Tibial nerve (tissue), 4 donors: ENCODE measurements around the gene PRM3.

ENCODE experiments used
- CTCF ChIP-seq, 5 experiments: fragments of 200-600 bp in 3 of 5; fragments of 450-650 bp in 2 of 5; sonication (generic) in 3 of 5; IDR thresholded peaks; one replicate each; pipeline ENCODE4 v1.5.1; 2016 to 2019; ENCODE audit warnings: antibody characterized with exemption in 5 of 5, mild to moderate bottlenecking in 3 of 5, moderate library complexity in 2 of 5
- EP300 ChIP-seq, 2 donors: sonication (generic); formaldehyde crosslinking; IDR thresholded peaks; one replicate each; pipeline ENCODE4 v1.6.1; 2017; ENCODE audit warnings: antibody characterized with exemption in 2 of 2, mild to moderate bottlenecking in 1 of 2
- POLR2A ChIP-seq, 2 donors: fragments of 450-650 bp; IDR thresholded peaks; one replicate each; pipeline ENCODE4 v1.6.1; 2017; ENCODE audit warnings: antibody characterized with exemption in 2 of 2, mild to moderate bottlenecking in 2 of 2, moderate library complexity in 2 of 2

- TF ChIP-seq EP300 (IDR thresholded peaks at IDR 0.05), result no peak
- no peak for TF ChIP-seq CTCF (IDR thresholded peaks at IDR 0.05)
- TF ChIP-seq POLR2A (IDR thresholded peaks at IDR 0.05), result no peak
Observed at GRCh38 chr16:11322823-11323222, 49.4 kb upstream of the PRM3 start.
